Prostate gland (tissue), 2 donors: ENCODE measurements around the gene SOX5.

Experiments used
- POLR2A ChIP-seq: fragments of 450-650 bp; IDR thresholded peaks from one replicate; pipeline ENCODE4 v1.6.1; 2016; ENCODE audit warnings: antibody characterized with exemption, mild to moderate bottlenecking
- TF ChIP-seq, protein P1 (sequence below), 4 experiments: fragments of 200-600 bp in 2 of 4; fragments of 450-650 bp in 2 of 4; sonication (generic) in 2 of 4; IDR thresholded peaks; 1 replicate in 3 of 4; 2 replicates in 1 of 4; pipeline ENCODE4 v1.5.1; 2016 to 2019; ENCODE audit warnings: antibody characterized with exemption in 4 of 4, mild to moderate bottlenecking in 2 of 4, moderate library complexity in 2 of 4

DNA sequence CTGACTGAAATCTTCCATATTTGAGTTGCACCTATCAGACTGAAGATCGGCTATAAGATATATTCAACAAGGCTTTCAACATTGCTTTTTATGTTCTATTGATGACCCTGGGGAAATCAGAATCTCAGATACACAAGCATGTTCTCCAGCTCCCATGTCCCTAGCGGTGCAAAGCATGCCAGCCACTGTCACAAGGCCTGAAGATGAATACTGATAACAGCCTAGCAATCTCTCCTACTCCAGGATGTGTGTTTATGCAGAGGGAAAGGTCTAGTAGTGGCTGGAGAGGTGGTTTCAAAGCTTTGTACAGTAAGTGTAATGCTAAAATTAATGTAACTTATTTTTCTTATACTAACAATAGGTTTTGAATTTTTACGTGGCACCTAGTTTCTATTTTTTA lies 64.6 kb downstream of the SOX5 start:
- TF ChIP-seq, protein P1, sequence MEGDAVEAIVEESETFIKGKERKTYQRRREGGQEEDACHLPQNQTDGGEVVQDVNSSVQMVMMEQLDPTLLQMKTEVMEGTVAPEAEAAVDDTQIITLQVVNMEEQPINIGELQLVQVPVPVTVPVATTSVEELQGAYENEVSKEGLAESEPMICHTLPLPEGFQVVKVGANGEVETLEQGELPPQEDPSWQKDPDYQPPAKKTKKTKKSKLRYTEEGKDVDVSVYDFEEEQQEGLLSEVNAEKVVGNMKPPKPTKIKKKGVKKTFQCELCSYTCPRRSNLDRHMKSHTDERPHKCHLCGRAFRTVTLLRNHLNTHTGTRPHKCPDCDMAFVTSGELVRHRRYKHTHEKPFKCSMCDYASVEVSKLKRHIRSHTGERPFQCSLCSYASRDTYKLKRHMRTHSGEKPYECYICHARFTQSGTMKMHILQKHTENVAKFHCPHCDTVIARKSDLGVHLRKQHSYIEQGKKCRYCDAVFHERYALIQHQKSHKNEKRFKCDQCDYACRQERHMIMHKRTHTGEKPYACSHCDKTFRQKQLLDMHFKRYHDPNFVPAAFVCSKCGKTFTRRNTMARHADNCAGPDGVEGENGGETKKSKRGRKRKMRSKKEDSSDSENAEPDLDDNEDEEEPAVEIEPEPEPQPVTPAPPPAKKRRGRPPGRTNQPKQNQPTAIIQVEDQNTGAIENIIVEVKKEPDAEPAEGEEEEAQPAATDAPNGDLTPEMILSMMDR (IDR thresholded peaks at IDR 0.05): no peak
- no peak for TF ChIP-seq POLR2A
